Right ventricle myocardium inferior (tissue), 1 donor: ENCODE data around the gene AKT1S1. TPM values are rescaled to one million over a fixed set of nuclear protein-coding genes. Genes with fewer than 3 reads are reported as not detected.

Source experiments
- ATAC-seq: fragments of 200-7000 bp; cut with Tn5 transposase; one replicate; pipeline ENCODE4 v1.9.1; 2020; ENCODE audit warnings: mild to moderate bottlenecking, moderate library complexity
- DNase-seq: peaks from one replicate; pipeline ENCODE4 v3.0.0; 2021; ENCODE audit errors: missing footprints
- intact Hi-C: fragments of 100-400 bp; cut with DNase I; formaldehyde crosslinking; loops from one replicate; pipeline ENCODE4 v1.11.0; 2022
- total RNA-seq: library from RNA; stranded (reverse); fragmentation: NEBNext Ultra II Directional; extraction: Animal tissue kit (Norgen Biotek cat#: 25700); gene quantifications from one replicate; pipeline ENCODE4 v1.2.1, GENCODE V29; 2021
- donor health status: DM: no; HTN: yes; CAD: no; lungs with severe emphysema.

AKT1S1 gene
- total RNA-seq, 1 donor from 2014 or later: 37.2 TPM

DNA sequence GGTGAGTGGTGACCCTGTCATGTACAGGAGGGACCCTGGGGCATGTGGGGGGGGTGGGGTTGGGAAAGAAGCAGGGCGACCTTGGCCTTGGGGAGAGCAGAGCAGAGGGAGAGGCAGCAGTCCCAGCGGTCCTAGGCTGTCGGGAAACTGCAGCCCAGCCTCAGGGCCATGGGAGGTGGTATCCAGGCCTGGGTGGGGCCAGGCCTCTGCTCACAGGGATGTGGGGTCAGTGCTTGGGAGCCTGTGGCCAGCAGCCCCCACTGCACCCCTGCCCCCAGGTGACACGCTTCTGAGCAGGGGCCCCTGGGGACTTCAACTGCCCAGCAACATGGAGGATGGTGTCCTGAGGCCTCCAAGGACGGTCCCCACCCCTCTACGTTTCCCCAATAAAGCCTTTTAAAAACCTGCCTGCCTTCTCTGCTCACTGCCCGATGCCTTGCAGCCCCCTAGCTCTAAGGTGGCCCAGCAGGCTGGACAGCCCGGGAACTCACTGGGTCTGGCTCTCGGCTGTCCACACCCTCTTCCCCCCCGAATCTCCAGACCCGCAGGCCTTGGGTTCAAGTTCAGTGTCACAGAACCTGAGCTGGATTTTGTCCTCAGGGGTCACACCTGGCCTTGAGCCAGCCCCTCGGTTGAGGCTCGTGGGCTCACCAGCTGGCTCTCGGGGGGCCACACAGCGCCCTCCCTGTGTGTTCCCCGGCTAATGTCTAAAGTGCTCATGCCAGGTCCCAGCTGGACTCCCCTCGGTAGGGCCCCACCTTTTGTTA, 16.6 kb downstream of the AKT1S1 start:
- intact Hi-C loops: no loop called here
- DNase-seq: no peak
- no peak for ATAC-seq

DNA sequence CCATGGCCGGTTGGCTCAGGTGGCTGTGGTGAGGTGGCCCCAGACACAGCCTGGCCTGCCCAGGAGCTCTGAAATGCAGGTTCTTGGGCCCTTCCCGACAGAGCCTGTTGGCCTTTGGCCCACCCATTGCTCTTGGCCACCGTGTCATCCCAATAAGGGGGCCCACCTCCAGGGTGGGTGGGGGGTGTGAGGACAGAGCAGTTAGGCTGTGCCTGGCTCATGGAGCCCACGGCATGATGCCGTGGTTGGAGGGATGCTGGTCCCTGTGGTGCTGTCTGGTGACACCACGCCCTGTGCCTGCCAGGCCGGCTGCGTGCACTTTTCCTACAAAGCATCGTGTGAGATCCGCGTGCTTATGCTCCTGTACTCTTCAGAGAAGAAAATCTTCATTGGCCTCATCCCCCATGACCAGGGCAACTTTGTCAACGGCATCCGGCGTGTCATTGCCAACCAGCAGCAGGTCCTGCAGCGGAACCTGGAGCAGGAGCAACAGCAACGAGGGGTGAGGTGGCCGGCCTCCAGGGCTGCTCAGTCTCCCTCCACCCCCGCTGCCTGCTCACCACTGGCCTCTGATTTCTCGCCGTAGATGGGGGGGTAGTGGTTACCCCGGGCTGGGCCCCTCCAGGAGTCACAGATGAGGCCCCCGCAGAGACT, 17.3 kb downstream of the AKT1S1 start:
- DNase-seq: peak; percentile 35
- intact Hi-C loops: no loop called here
- ATAC-seq: no peak

DNA sequence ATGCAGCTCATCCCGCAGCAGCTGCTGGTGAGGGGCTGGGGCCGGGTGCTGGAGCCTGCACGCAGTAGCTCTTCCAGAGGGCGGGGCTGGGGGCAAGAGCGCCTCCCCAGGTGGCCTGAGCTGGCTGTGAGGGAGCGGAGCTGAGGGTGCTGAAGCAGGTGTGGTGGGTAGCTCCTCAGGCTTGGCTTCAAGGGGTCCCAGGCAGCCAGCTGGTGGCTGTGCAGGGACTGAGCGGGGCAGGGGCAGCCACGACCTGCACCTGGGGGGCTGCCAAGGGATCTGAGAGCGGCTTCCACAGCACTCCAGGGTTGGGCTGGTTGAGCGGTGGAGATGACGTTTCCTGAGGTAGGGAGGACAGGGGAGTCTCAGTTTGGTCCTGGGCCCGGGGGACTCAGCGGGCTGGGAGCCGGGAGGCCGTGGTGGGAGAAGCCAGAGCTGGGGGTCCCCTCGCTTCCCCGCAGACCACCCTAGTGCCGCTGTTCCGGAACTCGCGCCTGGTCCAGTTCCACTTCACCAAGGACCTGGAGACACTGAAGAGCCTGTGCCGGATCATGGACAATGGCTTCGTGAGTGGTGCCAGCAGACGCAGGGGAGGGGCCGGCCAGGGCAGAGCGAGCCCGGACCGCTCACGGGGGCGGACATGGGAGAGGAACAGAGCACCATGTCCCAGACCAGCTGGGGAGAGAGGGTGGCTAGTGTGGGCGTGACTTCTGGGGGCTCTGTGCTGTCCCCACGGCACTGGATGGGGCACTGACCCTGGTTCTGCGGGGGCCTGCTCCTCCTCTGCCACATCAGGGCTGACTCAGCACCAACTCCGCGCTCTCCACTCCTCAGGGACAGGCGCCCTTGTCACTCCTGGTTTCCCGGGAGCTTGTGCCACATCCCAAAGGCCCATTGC, 18.8 kb downstream of the AKT1S1 start:
- intact Hi-C loops: no loop called here
- DNase-seq (peak; percentile 37), ATAC-seq (no peak)

DNA sequence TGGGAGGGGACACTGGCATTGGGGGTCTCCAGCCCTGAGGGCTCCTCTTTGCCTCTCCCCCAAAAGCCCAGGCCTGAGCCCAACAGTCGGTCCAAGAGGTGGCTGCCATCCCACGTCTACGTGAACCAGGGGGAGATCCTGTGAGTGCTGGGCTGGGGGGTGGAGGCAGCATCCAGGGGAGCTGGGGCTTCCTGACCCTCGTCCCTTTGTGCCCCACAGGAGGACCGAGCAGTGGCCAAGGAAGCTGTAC, 19.4 kb downstream of the AKT1S1 start:
- intact Hi-C loops: no loop called here
- no peak for ATAC-seq
- DNase-seq: peak; percentile 35

DNA sequence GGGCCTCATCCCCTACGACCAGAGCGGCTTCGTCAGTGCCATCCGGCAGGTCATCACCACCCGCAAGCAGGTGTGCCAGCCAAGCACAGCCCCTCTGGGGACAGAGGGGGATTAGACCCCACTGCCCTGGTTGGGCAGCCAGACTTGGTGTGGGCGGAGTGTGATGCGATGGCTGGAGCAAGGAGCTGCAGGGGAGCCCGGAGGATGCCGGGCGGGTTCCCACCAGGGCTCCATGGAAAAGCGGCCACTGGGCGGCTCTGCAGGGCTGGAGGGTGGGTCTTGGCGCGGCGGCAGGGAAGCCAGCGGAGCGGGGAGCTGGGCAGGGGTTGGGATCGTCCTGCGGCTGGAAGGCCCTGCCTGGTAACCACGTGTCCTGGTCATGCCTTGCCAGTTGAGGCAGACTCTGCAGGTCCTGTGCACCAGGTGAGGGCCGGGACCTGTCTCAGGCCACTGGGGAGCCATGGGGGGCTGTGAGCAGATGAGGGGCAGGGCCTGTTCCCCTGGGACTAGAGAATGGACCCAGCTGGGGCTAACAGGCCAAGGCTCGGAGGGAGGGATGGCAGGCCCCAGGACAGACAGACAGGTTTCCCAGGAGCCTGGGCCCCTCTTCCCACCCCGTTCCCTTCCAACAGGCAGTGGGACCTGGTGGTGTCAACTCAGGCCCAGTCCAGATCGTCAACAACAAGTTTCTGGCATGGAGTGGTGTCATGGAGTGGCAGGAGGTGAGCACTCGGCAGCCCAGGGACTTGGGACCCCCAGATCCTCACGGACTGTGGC, 19.9 kb downstream of the AKT1S1 start:
- DNase-seq: peak; percentile 69
- intact Hi-C loops: no loop called here
- no peak for ATAC-seq

GRCh38 chr19:49856574-49857021, 20.6 kb downstream of the AKT1S1 start:
- intact Hi-C loops: no loop called here
- DNase-seq (peak; percentile 64), ATAC-seq (no peak)

- intact Hi-C loops: no loop called here
- DNase-seq: peak; percentile 22
- ATAC-seq: no peak
Observed at GRCh38 chr19:49855676-49856573, 21.2 kb downstream of the AKT1S1 start.

- no peak for ATAC-seq
- intact Hi-C loops: no loop called here
- DNase-seq: peak; percentile 51
Observed at GRCh38 chr19:49855277-49855675, 21.9 kb downstream of the AKT1S1 start.

GRCh38 chr19:49854378-49855263, 22.5 kb downstream of the AKT1S1 start:
- intact Hi-C loops: no loop called here
- no peak for ATAC-seq
- peak; percentile 52 for DNase-seq

- DNase-seq: peak; percentile 54
- ATAC-seq: no peak
- intact Hi-C loops: no loop called here
Observed at GRCh38 chr19:49853852-49854377, 23.2 kb downstream of the AKT1S1 start.

DNA sequence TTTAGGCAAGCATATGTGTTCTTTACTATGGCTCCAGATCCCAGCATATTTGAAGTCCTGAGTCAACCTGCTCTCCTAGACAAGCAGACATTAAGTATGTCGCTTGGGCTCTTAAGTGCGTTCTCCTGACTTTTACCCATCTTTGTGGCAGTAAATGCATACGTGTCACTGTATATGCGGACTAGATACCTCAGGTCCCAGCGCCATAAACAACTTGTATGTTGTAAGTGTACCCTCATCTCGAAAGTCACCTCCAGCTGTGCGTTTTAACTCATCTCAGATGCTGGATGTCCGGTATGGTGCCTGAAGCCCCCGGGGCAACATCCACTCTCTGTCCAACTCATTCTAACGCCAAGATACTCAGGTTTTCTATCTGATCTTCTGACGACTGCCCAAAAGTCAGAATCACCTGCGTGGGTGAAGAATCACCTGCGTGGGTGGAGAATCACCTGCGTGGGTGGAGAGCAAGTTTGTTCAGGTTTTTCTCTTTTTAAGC, 24.5 kb downstream of the AKT1S1 start:
- intact Hi-C loops: no loop called here
- DNase-seq: no peak
- ATAC-seq: no peak

DNA sequence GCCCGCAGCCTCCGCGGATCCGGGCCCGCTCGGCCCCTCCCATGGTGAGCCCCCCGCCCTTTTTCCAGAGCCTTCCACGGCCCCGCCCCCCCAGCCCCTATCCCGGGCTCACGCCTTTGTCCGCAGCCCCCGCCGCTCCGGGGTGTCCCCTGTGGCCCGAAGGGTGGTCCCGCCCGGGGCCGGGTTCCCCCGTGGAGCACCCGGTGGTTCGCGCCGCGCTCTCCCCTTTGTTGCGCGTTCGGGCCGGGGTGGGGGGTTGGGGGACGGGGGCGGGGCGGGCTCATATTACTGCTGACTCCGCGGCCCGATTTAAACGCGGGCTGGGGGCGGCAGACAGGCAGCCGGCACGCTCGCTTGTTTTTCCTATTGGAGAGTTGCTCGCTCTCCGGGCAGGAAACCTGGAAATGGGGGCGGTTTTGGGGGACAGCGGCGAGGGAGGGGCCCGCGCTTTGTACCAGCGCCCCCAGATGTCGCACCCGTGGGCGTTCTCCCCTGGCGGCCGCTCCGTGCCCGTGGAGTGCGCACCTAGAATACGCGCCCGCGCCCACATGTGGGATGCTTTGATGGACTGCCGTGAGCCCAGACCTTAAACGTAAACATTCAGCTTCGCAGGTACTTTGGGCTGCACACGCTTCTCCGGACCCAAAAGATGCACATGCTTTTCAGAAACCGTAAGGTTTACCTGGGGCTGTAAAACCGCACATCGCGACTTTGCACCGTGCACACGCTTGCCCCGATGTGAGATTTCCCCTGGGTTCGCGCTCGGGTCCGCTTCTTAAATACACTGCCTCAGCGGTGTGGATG, 25.5 kb downstream of the AKT1S1 start:
- ATAC-seq (no peak), DNase-seq (no peak)
- intact Hi-C loops: loop anchor here (2.0 kb wide), 3 partner anchors 15 to 85 kb away; partner anchors contain the start of genes AP2A1, FUZ and PNKP

DNA sequence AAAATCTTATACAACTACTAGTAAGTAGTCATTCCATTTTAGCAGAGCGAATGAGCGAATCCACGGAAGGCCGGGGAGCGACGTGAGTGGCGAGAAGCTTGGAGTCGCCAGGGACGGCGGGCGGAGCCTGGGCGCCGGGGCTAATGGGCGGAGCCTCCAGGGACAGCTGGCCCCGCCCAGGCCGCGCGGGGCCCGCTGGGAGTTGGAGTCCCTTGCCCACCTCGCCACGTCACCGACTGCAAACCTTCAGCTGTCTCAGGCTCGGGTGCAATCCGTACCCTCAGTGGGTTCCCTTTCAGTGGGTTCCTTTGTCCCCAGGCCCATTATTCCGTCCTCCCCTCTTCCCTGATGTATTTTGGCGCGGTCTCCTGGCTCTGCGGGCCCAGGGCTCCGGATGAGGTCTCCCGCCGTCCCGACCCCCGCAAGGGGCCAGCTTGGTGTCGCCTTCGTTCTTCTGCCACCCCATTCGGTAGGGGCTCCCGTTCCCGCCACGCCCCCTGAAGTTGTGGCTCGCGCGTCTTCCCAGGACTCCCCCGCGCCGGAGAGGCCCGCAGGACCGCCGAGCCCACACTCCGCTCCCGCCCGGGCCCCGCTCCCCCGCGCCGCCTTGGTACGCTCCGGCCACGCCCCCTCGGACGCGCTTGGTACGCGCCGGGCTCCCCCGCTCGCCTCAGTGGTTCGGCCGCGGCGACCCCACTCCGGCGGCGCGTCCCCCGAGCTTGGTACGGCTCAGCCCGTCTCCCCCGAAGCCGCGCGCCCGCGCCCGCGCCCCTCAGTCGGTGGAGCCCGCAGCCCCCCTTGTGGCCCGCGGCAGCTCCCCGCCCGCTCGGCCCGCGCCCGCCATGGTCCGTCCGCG, 26.4 kb downstream of the AKT1S1 start, which contains the start of gene PTOV1:
PTOV1 (plus strand) TSS at position 673 of the 856 bp plus-strand sequence.
- ATAC-seq (peak; percentile 96), DNase-seq (peak; percentile 96)
- intact Hi-C loops: loop anchor here (2.0 kb wide), 3 partner anchors 16 to 84 kb away; partner anchors contain the start of genes AP2A1, FUZ and PNKP

GRCh38 chr19:49850221-49850486, 27.0 kb downstream of the AKT1S1 start:
- ATAC-seq (no peak), DNase-seq (no peak)
- intact Hi-C loops: loop anchor here (2.0 kb wide), 3 partner anchors 17 to 83 kb away; partner anchors contain the start of genes AP2A1, FUZ and PNKP
